Mammary epithelial cell (primary cell): ENCODE data around the gene CTIF.

Source experiments
- EZH2 ChIP-seq: IDR thresholded peaks from 2 replicates; pipeline ENCODE4 v1.6.1; 2012; ENCODE audit warnings: low read length, inconsistent platforms, borderline replicate concordance
- TF ChIP-seq, protein P1 (sequence below), 2 donors: IDR thresholded peaks in 1 of 2; conservative IDR thresholded peaks in 1 of 2; 2 replicates each; pipeline ENCODE4 v1.5.1; 2011 to 2012; ENCODE audit warnings: inconsistent platforms in 2 of 2, low read length in 2 of 2, mild to moderate bottlenecking in 2 of 2, control low read depth in 1 of 2, low read depth in 1 of 2; ENCODE audit not compliant: insufficient read depth in 1 of 2; ENCODE audit errors: extremely low read depth in 1 of 2

DNA sequence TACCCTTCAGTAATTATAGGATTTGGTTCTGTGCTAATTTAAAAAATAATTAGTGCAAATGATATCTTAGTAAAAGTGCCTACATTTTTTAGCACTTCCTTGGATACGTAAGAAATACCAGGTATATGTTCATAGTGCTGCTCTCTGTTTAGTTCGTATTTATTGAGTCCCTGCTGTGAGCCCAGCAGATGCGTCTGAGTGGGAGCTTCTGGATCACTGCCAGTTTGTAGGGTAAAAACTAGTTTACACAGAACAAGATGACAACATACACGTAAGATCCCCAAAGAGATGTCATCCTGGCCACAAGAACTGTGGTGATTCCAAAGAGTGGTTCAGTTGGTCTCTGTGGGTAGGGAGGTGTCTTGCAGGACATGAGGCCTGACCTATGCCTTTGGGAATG, 103.2 kb downstream of the CTIF start:
- TF ChIP-seq, protein P1, sequence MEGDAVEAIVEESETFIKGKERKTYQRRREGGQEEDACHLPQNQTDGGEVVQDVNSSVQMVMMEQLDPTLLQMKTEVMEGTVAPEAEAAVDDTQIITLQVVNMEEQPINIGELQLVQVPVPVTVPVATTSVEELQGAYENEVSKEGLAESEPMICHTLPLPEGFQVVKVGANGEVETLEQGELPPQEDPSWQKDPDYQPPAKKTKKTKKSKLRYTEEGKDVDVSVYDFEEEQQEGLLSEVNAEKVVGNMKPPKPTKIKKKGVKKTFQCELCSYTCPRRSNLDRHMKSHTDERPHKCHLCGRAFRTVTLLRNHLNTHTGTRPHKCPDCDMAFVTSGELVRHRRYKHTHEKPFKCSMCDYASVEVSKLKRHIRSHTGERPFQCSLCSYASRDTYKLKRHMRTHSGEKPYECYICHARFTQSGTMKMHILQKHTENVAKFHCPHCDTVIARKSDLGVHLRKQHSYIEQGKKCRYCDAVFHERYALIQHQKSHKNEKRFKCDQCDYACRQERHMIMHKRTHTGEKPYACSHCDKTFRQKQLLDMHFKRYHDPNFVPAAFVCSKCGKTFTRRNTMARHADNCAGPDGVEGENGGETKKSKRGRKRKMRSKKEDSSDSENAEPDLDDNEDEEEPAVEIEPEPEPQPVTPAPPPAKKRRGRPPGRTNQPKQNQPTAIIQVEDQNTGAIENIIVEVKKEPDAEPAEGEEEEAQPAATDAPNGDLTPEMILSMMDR (conservative IDR thresholded peaks at IDR 0.05 in 1 of 2, IDR thresholded peaks at IDR 0.05 in 1 of 2; ENCODE audit: extremely low read depth in 1 of 2, insufficient read depth in 1 of 2, low read depth in 1 of 2, low read length in 2 of 2) = no peak
- no peak for TF ChIP-seq EZH2
